Neuronal stem cell (in vitro differentiated cells): ENCODE data around the gene VPS51.
"Not testable (repeated sequence)": the region's sequence is repeated elsewhere in the genome, so short reads cannot be mapped to it uniquely, and the experiment has no call there.

ENCODE experiments used
- DNase-seq: peaks from one replicate; pipeline ENCODE4 v3.0.0-alpha.2; 2013; ENCODE audit warnings: low spot score
- H2AFZ ChIP-seq: one replicate; pipeline ENCODE4 v1.6.1; 2013; ENCODE audit warnings: mild to moderate bottlenecking, low read length, inconsistent platforms
- H2AK5ac ChIP-seq: 2 replicates; pipeline ENCODE4 v1.6.1; 2013; ENCODE audit warnings: low read depth, mild to moderate bottlenecking, inconsistent platforms, low read length, moderate library complexity, mixed read lengths
- H2BK120ac ChIP-seq: 2 replicates; pipeline ENCODE4 v1.6.1; 2013; ENCODE audit warnings: low read depth, mild to moderate bottlenecking, inconsistent platforms, low read length, moderate library complexity, mixed read lengths
- H2BK12ac ChIP-seq: one replicate; pipeline ENCODE4 v1.6.1; 2013; ENCODE audit warnings: low read length, inconsistent platforms
- H2BK15ac ChIP-seq: 2 replicates; pipeline ENCODE4 v1.6.1; 2013; ENCODE audit warnings: mild to moderate bottlenecking, low read length, inconsistent platforms, mixed read lengths
- H2BK5ac ChIP-seq: one replicate; pipeline ENCODE4 v1.6.1; 2013; ENCODE audit warnings: inconsistent platforms, mild to moderate bottlenecking, low read length, moderate library complexity
- H3K14ac ChIP-seq: one replicate; pipeline ENCODE4 v1.6.1; 2013; ENCODE audit warnings: low read length, inconsistent platforms
- H3K18ac ChIP-seq: 2 replicates; pipeline ENCODE4 v1.6.1; 2013; ENCODE audit warnings: low read length, inconsistent platforms
- H3K23ac ChIP-seq: 2 replicates; pipeline ENCODE4 v1.6.1; 2013; ENCODE audit warnings: low read depth, mild to moderate bottlenecking, mixed read lengths, low read length, inconsistent platforms; ENCODE audit not compliant: poor library complexity
- H3K27ac ChIP-seq: replicated peaks from 3 replicates; pipeline ENCODE4 v1.5.1; 2013; ENCODE audit warnings: low read length, inconsistent platforms
- H3K27me3 ChIP-seq, 3 experiments: 2 replicates each; pipeline ENCODE4 v1.6.1; 2013; ENCODE audit warnings: low read length in 3 of 3, mild to moderate bottlenecking in 2 of 3, inconsistent platforms in 1 of 3, low read depth in 1 of 3, mixed read lengths in 1 of 3, moderate library complexity in 1 of 3; ENCODE audit not compliant: control insufficient read depth in 3 of 3, insufficient read depth in 3 of 3
- H3K36me3 ChIP-seq, 2 donors: replicated peaks in 1 of 2; 2 replicates each; pipeline ENCODE4 v1.6.1; 2013; ENCODE audit warnings: low read length in 2 of 2; ENCODE audit not compliant: control insufficient read depth in 2 of 2, insufficient read depth in 2 of 2
- H3K4ac ChIP-seq: 2 replicates; pipeline ENCODE4 v1.6.1; 2013; ENCODE audit warnings: inconsistent platforms, mild to moderate bottlenecking, low read length, moderate library complexity
- H3K4me1 ChIP-seq, 2 donors: 1 replicate in 1 of 2; 2 replicates in 1 of 2; pipeline ENCODE4 v1.6.1; 2013; ENCODE audit warnings: low read length in 2 of 2, low read depth in 1 of 2; ENCODE audit not compliant: control insufficient read depth in 2 of 2, insufficient read depth in 1 of 2
- H3K4me2 ChIP-seq: one replicate; pipeline ENCODE4 v1.6.1; 2013; ENCODE audit warnings: mild to moderate bottlenecking, low read length, inconsistent platforms; ENCODE audit not compliant: insufficient read depth, poor library complexity, severe bottlenecking
- H3K4me3 ChIP-seq, 2 donors: 2 replicates each; pipeline ENCODE4 v1.5.1; 2013; ENCODE audit warnings: low read length in 2 of 2, mild to moderate bottlenecking in 2 of 2, inconsistent platforms in 1 of 2, moderate library complexity in 1 of 2
- H3K79me1 ChIP-seq: one replicate; pipeline ENCODE4 v1.6.1; 2013; ENCODE audit warnings: low read depth, mild to moderate bottlenecking, inconsistent platforms, low read length, moderate library complexity
- H3K9ac ChIP-seq: one replicate; pipeline ENCODE4 v1.6.1; 2013; ENCODE audit warnings: mild to moderate bottlenecking, low read depth, low read length, inconsistent platforms; ENCODE audit not compliant: poor library complexity
- H3K9me3 ChIP-seq, 2 donors: replicated peaks in 1 of 2; 2 replicates each; pipeline versions ENCODE3 to v1.6.1; 2013; ENCODE audit warnings: low read length in 2 of 2, mild to moderate bottlenecking in 2 of 2, inconsistent platforms in 1 of 2, low read depth in 1 of 2, mixed read lengths in 1 of 2, moderate library complexity in 1 of 2; ENCODE audit not compliant: control insufficient read depth in 2 of 2, insufficient read depth in 1 of 2
- H4K8ac ChIP-seq: one replicate; pipeline ENCODE4 v1.6.1; 2013; ENCODE audit warnings: low read depth, mild to moderate bottlenecking, inconsistent platforms, low read length, moderate library complexity
- H4K91ac ChIP-seq: one replicate; pipeline ENCODE4 v1.6.1; 2013; ENCODE audit warnings: low read length, low read depth, mild to moderate bottlenecking, inconsistent platforms; ENCODE audit not compliant: poor library complexity
- WGBS, 2 donors: extraction: QIAGEN DNeasy Blood & Tissue Kit; methylation state at CpG; one replicate each; pipeline ENCODE4 v1.1.7; 2013; ENCODE audit warnings: missing lambda C conversion rate in 2 of 2, mixed read lengths in 1 of 2; ENCODE audit not compliant: insufficient read length in 2 of 2, insufficient replicate concordance in 1 of 2; ENCODE audit errors: extremely low coverage in 2 of 2; 5-methylcytosine and 5-hydroxymethylcytosine counted together

The VPS51 gene

GRCh38 chr11:65147352-65148075, 51.5 kb downstream of the VPS51 start:
- Histone ChIP-seq H2AK5ac (no peak overlapping the region), H3K4me3 (no peak overlapping the region), H3K36me3 (no peaks in the 10 kb centered on the region), H3K4me2 (no peak overlapping the region), H2BK12ac (no peak overlapping the region), H3K4ac (no peak overlapping the region), H2AFZ (no peak overlapping the region), H3K18ac (no peak overlapping the region), H2BK120ac (no peak overlapping the region), H3K27me3 (peaks cover 0 to 4% (median 0%) of the 10 kb centered on the region in 3 experiments), H3K79me1 (no peaks in the 10 kb centered on the region), H3K4me1 (peaks cover 0 to 9% of the 10 kb centered on the region in 2 donors), H3K14ac (no peak overlapping the region), H3K23ac (no peak overlapping the region), H2BK15ac (no peak overlapping the region), H3K9me3 (peaks cover 2 to 10% of the 10 kb centered on the region in 2 donors), H2BK5ac (no peak overlapping the region), H3K9ac (no peak overlapping the region), H4K91ac (no peak overlapping the region), H4K8ac (no peak overlapping the region), H3K27ac (no peak overlapping the region)
- no peak for DNase-seq
- WGBS, 2 donors, result no CpG with 5 or more reads among the region's 2 CpGs

- Histone ChIP-seq H4K8ac (no peak overlapping the region), H3K4me2 (no peak overlapping the region), H3K4me3 (no peak overlapping the region), H3K4ac (no peak overlapping the region), H3K18ac (no peak overlapping the region), H3K36me3 (no peaks in the 10 kb centered on the region), H2BK120ac (no peak overlapping the region), H3K27ac (no peak overlapping the region), H3K9ac (no peak overlapping the region), H3K9me3 (peaks cover 2 to 10% of the 10 kb centered on the region in 2 donors), H3K27me3 (peaks cover 0 to 4% (median 0%) of the 10 kb centered on the region in 3 experiments), H2AK5ac (no peak overlapping the region), H4K91ac (no peak overlapping the region), H3K23ac (no peak overlapping the region), H3K4me1 (peaks cover 0 to 9% of the 10 kb centered on the region in 2 donors), H3K79me1 (no peaks in the 10 kb centered on the region), H3K14ac (no peak overlapping the region), H2BK5ac (no peak overlapping the region), H2BK12ac (no peak overlapping the region), H2BK15ac (no peak overlapping the region), H2AFZ (no peak overlapping the region)
- DNase-seq, result no peak
- no CpG with 5 or more reads among the region's 5 CpGs for WGBS, 2 donors
Observed at GRCh38 chr11:65148657-65149056, 52.6 kb downstream of the VPS51 start.

GRCh38 chr11:65150131-65150508, 54.1 kb downstream of the VPS51 start:
- H3K27me3 ChIP-seq, H2BK15ac ChIP-seq, H3K14ac ChIP-seq, DNase-seq, H2BK120ac ChIP-seq, H3K23ac ChIP-seq, H3K4ac ChIP-seq, H4K91ac ChIP-seq, H3K27ac ChIP-seq, H3K36me3 ChIP-seq, H2AK5ac ChIP-seq, H3K4me2 ChIP-seq, H2BK5ac ChIP-seq, H3K4me3 ChIP-seq, H3K9ac ChIP-seq, H3K4me1 ChIP-seq, H3K18ac ChIP-seq, H3K79me1 ChIP-seq, H2BK12ac ChIP-seq, H4K8ac ChIP-seq: not testable (repeated sequence)
- Histone ChIP-seq H3K9me3 (peaks cover 2 to 10% of the 10 kb centered on the region in 2 donors), H2AFZ (peak overlapping the region; percentile 80)
- no CpG with 5 or more reads among the region's 10 CpGs for WGBS, 2 donors

GRCh38 chr11:65150509-65151299, 54.7 kb downstream of the VPS51 start:
- H2BK15ac ChIP-seq, result no peak overlapping the region
- H4K91ac ChIP-seq, result no peak overlapping the region
- peaks cover 2 to 10% of the 10 kb centered on the region in 2 donors for H3K9me3 ChIP-seq
- no peak overlapping the region for H4K8ac ChIP-seq
- H3K27ac ChIP-seq, result no peak overlapping the region
- peaks cover 0 to 9% of the 10 kb centered on the region in 2 donors for H3K4me1 ChIP-seq
- H2AK5ac ChIP-seq, result no peak overlapping the region
- H3K18ac ChIP-seq, result no peak overlapping the region
- no CpG with 5 or more reads among the region's 12 CpGs for WGBS, 2 donors
- H2BK120ac ChIP-seq, result no peak overlapping the region
- H3K14ac ChIP-seq, result no peak overlapping the region
- H3K4me3 ChIP-seq, result no peak overlapping the region
- no peaks in the 10 kb centered on the region for H3K36me3 ChIP-seq
- no peak for DNase-seq
- no peak overlapping the region for H3K9ac ChIP-seq
- H3K23ac ChIP-seq, result no peak overlapping the region
- peak overlapping the region; percentile 80 for H2AFZ ChIP-seq
- no peak overlapping the region for H2BK5ac ChIP-seq
- H3K79me1 ChIP-seq, result no peaks in the 10 kb centered on the region
- no peak overlapping the region for H2BK12ac ChIP-seq
- no peak overlapping the region for H3K4ac ChIP-seq
- H3K27me3 ChIP-seq, result peaks cover 0 to 4% (median 0%) of the 10 kb centered on the region in 3 experiments
- no peak overlapping the region for H3K4me2 ChIP-seq
